GM12891 (cell line): Measurements from ENCODE around the gene TACR2.

Experiments used
- POLR2A ChIP-seq: IDR thresholded peaks from 2 replicates; pipeline ENCODE4 v1.6.1; 2011; ENCODE audit warnings: low read depth, low read length, control low read depth
- POLR2AphosphoS5 ChIP-seq: IDR thresholded peaks from 2 replicates; pipeline ENCODE4 v1.6.1; 2011; ENCODE audit warnings: low read depth, low read length, control low read depth
- TAF1 ChIP-seq: IDR thresholded peaks from 2 replicates; pipeline ENCODE4 v1.6.1; 2011; ENCODE audit warnings: low read depth, low read length, control low read depth

GRCh38 chr10:69464401-69464800, 47.7 kb upstream of the TACR2 start:
- TF ChIP-seq POLR2A = no peak
- no peak for TF ChIP-seq POLR2AphosphoS5
- TF ChIP-seq TAF1 = no peak
